WERI-Rb-1 (cell line): ENCODE results near the gene PARVA.
A peak's percentile ranks its signal among the peaks of the same experiment; 100 is the strongest.
"Not testable (repeated sequence)": the region's sequence is repeated elsewhere in the genome, so short reads cannot be mapped to it uniquely, and the experiment has no call there.

ENCODE experiments used
- DNase-seq: peaks from one replicate; pipeline ENCODE4 v3.0.0-alpha.2; 2020
- H3K27ac ChIP-seq: fragments of 250-450 bp; sonication (Bioruptor Pico); 2 replicates; pipeline ENCODE4 v1.5.1; 2020; ENCODE audit warnings: mild to moderate bottlenecking, moderate library complexity
- H3K27me3 ChIP-seq: fragments of 250-450 bp; sonication (Bioruptor Pico); 2 replicates; pipeline ENCODE4 v1.5.1; 2021; ENCODE audit warnings: mild to moderate bottlenecking, low read depth, moderate library complexity; ENCODE audit not compliant: insufficient read depth, severe bottlenecking
- H3K36me3 ChIP-seq: fragments of 250-450 bp; sonication (Bioruptor Pico); 2 replicates; pipeline ENCODE4 v1.5.1; 2020; ENCODE audit warnings: mild to moderate bottlenecking, moderate library complexity
- H3K4me3 ChIP-seq: 2 replicates; pipeline ENCODE4 v1.5.1; 2011; ENCODE audit warnings: low read depth, mild to moderate bottlenecking, control low read depth, low read length
- H3K9me3 ChIP-seq: fragments of 250-450 bp; sonication (Bioruptor Pico); 2 replicates; pipeline ENCODE4 v1.5.1; 2021; ENCODE audit warnings: mild to moderate bottlenecking, moderate library complexity; ENCODE audit not compliant: severe bottlenecking
- CTCF ChIP-seq: IDR thresholded peaks from 2 replicates; pipeline ENCODE4 v1.5.1; 2011; ENCODE audit warnings: low read depth, mild to moderate bottlenecking, control low read depth, inconsistent platforms, low read length

Gene PARVA

GRCh38 chr11:12359761-12360160 is 17.6 kb upstream of the PARVA start:
- no peak for DNase-seq
- H3K27ac ChIP-seq: no peak overlapping the region
- H3K36me3 ChIP-seq: no peaks in the 10 kb centered on the region
- no peaks in the 10 kb centered on the region for H3K27me3 ChIP-seq
- TF ChIP-seq CTCF: no peak
- no peak overlapping the region for H3K4me3 ChIP-seq
- no peaks in the 10 kb centered on the region for H3K9me3 ChIP-seq

- no peak overlapping the region for H3K27ac ChIP-seq
- TF ChIP-seq CTCF: no peak
These were observed 15.7 kb upstream of the PARVA start for GRCh38 chr11:12361682-12362081.

GRCh38 chr11:12362857-12363256 is 14.5 kb upstream of the PARVA start:
- Histone ChIP-seq H3K27ac (no peak overlapping the region), H3K4me3 (no peak overlapping the region), H3K27me3 (no peaks in the 10 kb centered on the region), H3K9me3 (no peaks in the 10 kb centered on the region), H3K36me3 (no peaks in the 10 kb centered on the region)
- no peak for DNase-seq
- TF ChIP-seq CTCF: no peak

More at GRCh38 chr11:12361682-12362081, 15.7 kb upstream of the PARVA start:
- H3K36me3 ChIP-seq: no peaks in the 10 kb centered on the region
- no peak for DNase-seq
- no peak overlapping the region for H3K4me3 ChIP-seq
- no peaks in the 10 kb centered on the region for H3K9me3 ChIP-seq
- H3K27me3 ChIP-seq: no peaks in the 10 kb centered on the region

- no peak for TF ChIP-seq CTCF
- Histone ChIP-seq H3K4me3 (no peak overlapping the region), H3K27ac (no peak overlapping the region), H3K36me3 (no peaks in the 10 kb centered on the region), H3K9me3 (no peaks in the 10 kb centered on the region), H3K27me3 (no peaks in the 10 kb centered on the region)
- DNase-seq: no peak
These were observed 14.0 kb upstream of the PARVA start for GRCh38 chr11:12363373-12363772.

- peak; percentile 59 for DNase-seq
- H3K9me3 ChIP-seq, H3K36me3 ChIP-seq, H3K27ac ChIP-seq, H3K27me3 ChIP-seq, H3K4me3 ChIP-seq: not testable (repeated sequence)
These were observed 11.3 kb upstream of the PARVA start for GRCh38 chr11:12365965-12366575.

GRCh38 chr11:12367057-12367456 is 10.3 kb upstream of the PARVA start:
- H3K27ac ChIP-seq, H3K36me3 ChIP-seq, H3K27me3 ChIP-seq, H3K9me3 ChIP-seq, H3K4me3 ChIP-seq, DNase-seq: not testable (repeated sequence)

GRCh38 chr11:12372111-12372510 is 5.3 kb upstream of the PARVA start:
- TF ChIP-seq CTCF: no peak
- H3K36me3 ChIP-seq: no peaks in the 10 kb centered on the region
- H3K4me3 ChIP-seq: no peak overlapping the region
- peaks cover 2% of the 10 kb centered on the region for H3K9me3 ChIP-seq
- H3K27me3 ChIP-seq: no peaks in the 10 kb centered on the region
- no peak overlapping the region for H3K27ac ChIP-seq
- DNase-seq: no peak
